H9 (cell line): Measurements from ENCODE around the gene EML2. TPM values are rescaled to one million over a fixed set of nuclear protein-coding genes. Genes with fewer than 3 reads are reported as not detected.

Source experiments
- DNase-seq: peaks from one replicate; pipeline ENCODE4 v3.0.0-alpha.2; 2017
- H2AFZ ChIP-seq: one replicate; pipeline ENCODE4 v1.6.1; 2013; ENCODE audit warnings: mild to moderate bottlenecking, low read length, control low read depth, moderate library complexity
- H2AK5ac ChIP-seq: 2 replicates; pipeline ENCODE4 v1.6.1; 2013; ENCODE audit warnings: low read length, control low read depth, mixed read lengths; ENCODE audit not compliant: insufficient read length
- H2BK120ac ChIP-seq: one replicate; pipeline ENCODE4 v1.6.1; 2013; ENCODE audit warnings: low read depth, mild to moderate bottlenecking, low read length, control low read depth, inconsistent platforms; ENCODE audit not compliant: poor library complexity, severe bottlenecking
- H2BK12ac ChIP-seq: 2 replicates; pipeline ENCODE4 v1.6.1; 2013; ENCODE audit warnings: low read length, control low read depth, mixed read lengths, low read depth; ENCODE audit not compliant: insufficient read length
- H2BK15ac ChIP-seq: 2 replicates; pipeline ENCODE4 v1.6.1; 2013; ENCODE audit warnings: low read depth, low read length, control low read depth
- H2BK20ac ChIP-seq: one replicate; pipeline ENCODE4 v1.6.1; 2013; ENCODE audit warnings: low read depth, mild to moderate bottlenecking, low read length, control low read depth, inconsistent platforms; ENCODE audit not compliant: poor library complexity, severe bottlenecking
- H2BK5ac ChIP-seq: 2 replicates; pipeline ENCODE4 v1.6.1; 2013; ENCODE audit warnings: low read length, control low read depth, mixed read lengths; ENCODE audit not compliant: insufficient read length
- H3K14ac ChIP-seq: 2 replicates; pipeline ENCODE4 v1.6.1; 2013; ENCODE audit warnings: low read length, control low read depth; ENCODE audit not compliant: insufficient read depth
- H3K18ac ChIP-seq: 2 replicates; pipeline ENCODE4 v1.6.1; 2013; ENCODE audit warnings: low read depth, mild to moderate bottlenecking, mixed read lengths, low read length, control low read depth; ENCODE audit not compliant: insufficient read length
- H3K23ac ChIP-seq: 2 replicates; pipeline ENCODE4 v1.6.1; 2013; ENCODE audit warnings: low read length, control low read depth, mixed read lengths, low read depth; ENCODE audit not compliant: insufficient read length
- H3K23me2 ChIP-seq: 2 replicates; pipeline ENCODE4 v1.6.1; 2013; ENCODE audit warnings: low read depth, mild to moderate bottlenecking, mixed read lengths, low read length, control low read depth; ENCODE audit not compliant: insufficient read length, poor library complexity, severe bottlenecking
- H3K27ac ChIP-seq: 2 replicates; pipeline ENCODE4 v1.5.1; 2013; ENCODE audit warnings: low read length, control low read depth, mixed read lengths, low read depth; ENCODE audit not compliant: insufficient read length
- H3K27me3 ChIP-seq: 2 replicates; pipeline ENCODE4 v1.6.1; 2013; ENCODE audit warnings: low read length, control low read depth, inconsistent platforms; ENCODE audit not compliant: insufficient read depth
- H3K4ac ChIP-seq: 2 replicates; pipeline ENCODE4 v1.6.1; 2013; ENCODE audit warnings: low read depth, mild to moderate bottlenecking, control low read depth, inconsistent platforms, low read length, moderate library complexity
- H3K4me1 ChIP-seq: 2 replicates; pipeline ENCODE4 v1.6.1; 2013; ENCODE audit warnings: low read length, control low read depth, inconsistent platforms; ENCODE audit not compliant: insufficient read depth
- H3K4me2 ChIP-seq: 2 replicates; pipeline ENCODE4 v1.6.1; 2013; ENCODE audit warnings: low read length, control low read depth, mixed read lengths; ENCODE audit not compliant: insufficient read length, insufficient read depth
- H3K56ac ChIP-seq: 2 replicates; pipeline ENCODE4 v1.6.1; 2013; ENCODE audit warnings: low read depth, mild to moderate bottlenecking, mixed read lengths, low read length, control low read depth; ENCODE audit not compliant: insufficient read length
- H3K79me1 ChIP-seq: 2 replicates; pipeline ENCODE4 v1.6.1; 2013; ENCODE audit warnings: low read depth, mild to moderate bottlenecking, moderate library complexity, low read length, control low read depth, inconsistent platforms; ENCODE audit not compliant: insufficient read depth, poor library complexity, severe bottlenecking
- H3K79me2 ChIP-seq: 2 replicates; pipeline ENCODE4 v1.6.1; 2013; ENCODE audit warnings: low read length, control low read depth, inconsistent platforms; ENCODE audit not compliant: insufficient read depth
- H3K9ac ChIP-seq: 2 replicates; pipeline ENCODE4 v1.6.1; 2013; ENCODE audit warnings: low read length, control low read depth, mixed read lengths; ENCODE audit not compliant: insufficient read length; ENCODE audit errors: extremely low read depth
- H3K9me3 ChIP-seq: one replicate; pipeline ENCODE4 v1.6.1; 2013; ENCODE audit warnings: low read depth, low read length, inconsistent platforms; ENCODE audit not compliant: control insufficient read depth
- H3T11ph ChIP-seq: one replicate; pipeline ENCODE4 v1.6.1; 2013; ENCODE audit warnings: mild to moderate bottlenecking, low read length, control low read depth, inconsistent platforms
- H4K20me1 ChIP-seq: one replicate; pipeline ENCODE4 v1.6.1; 2013; ENCODE audit not compliant: control insufficient read depth, insufficient read length, insufficient read depth
- H4K5ac ChIP-seq: 2 replicates; pipeline ENCODE4 v1.6.1; 2013; ENCODE audit warnings: low read depth, mild to moderate bottlenecking, mixed read lengths, low read length, control low read depth; ENCODE audit not compliant: insufficient read length
- H4K8ac ChIP-seq: replicated peaks from 2 replicates; pipeline ENCODE4 v1.6.1; 2013; ENCODE audit warnings: low read length, control low read depth, mixed read lengths, low read depth; ENCODE audit not compliant: insufficient read length
- H4K91ac ChIP-seq: 2 replicates; pipeline ENCODE4 v1.6.1; 2013; ENCODE audit warnings: low read depth, mild to moderate bottlenecking, moderate library complexity, mixed read lengths, low read length, control low read depth; ENCODE audit not compliant: insufficient read length
- H3K27ac Mint-ChIP-seq, 3 experiments: 2 replicates in 2 of 3; 3 replicates in 1 of 3; pipeline ENCODE4 v1.8.0; 2020 to 2021; ENCODE audit warnings: mixed read lengths in 3 of 3, mild to moderate bottlenecking in 1 of 3, moderate library complexity in 1 of 3
- H3K27me3 Mint-ChIP-seq: 2 replicates; pipeline ENCODE4 v1.8.0; 2021; ENCODE audit warnings: low read depth, mild to moderate bottlenecking, moderate library complexity, mixed read lengths
- H3K36me3 Mint-ChIP-seq, 3 experiments: 2 replicates in 2 of 3; 3 replicates in 1 of 3; pipeline ENCODE4 v1.8.0; 2020 to 2021; ENCODE audit warnings: low read depth in 3 of 3, mixed read lengths in 3 of 3; ENCODE audit not compliant: insufficient read depth in 1 of 3
- H3K4me1 Mint-ChIP-seq, 2 experiments: 2 replicates each; pipeline ENCODE4 v1.8.0; 2020; ENCODE audit warnings: mixed read lengths in 2 of 2
- H3K4me3 Mint-ChIP-seq, 2 experiments: 2 replicates in 1 of 2; 3 replicates in 1 of 2; pipeline ENCODE4 v1.8.0; 2020 to 2021; ENCODE audit warnings: mild to moderate bottlenecking in 2 of 2, mixed read lengths in 2 of 2, moderate library complexity in 1 of 2
- H3K9me3 Mint-ChIP-seq, 2 experiments: 2 replicates in 1 of 2; 3 replicates in 1 of 2; pipeline ENCODE4 v1.8.0; 2020; ENCODE audit warnings: mild to moderate bottlenecking in 2 of 2, mixed read lengths in 2 of 2, moderate library complexity in 1 of 2
- CTCF ChIP-seq: fragments of 200-600 bp; sonication (generic); conservative IDR thresholded peaks from 3 replicates; pipeline ENCODE4 v1.8.0; 2021; ENCODE audit warnings: antibody characterized with exemption, mild to moderate bottlenecking
- WGBS: extraction: QIAGEN DNeasy Blood & Tissue Kit; methylation state at CpG from one replicate; pipeline ENCODE4 v1.1.7; 2013; ENCODE audit warnings: missing lambda C conversion rate, low lambda C conversion rate, mixed read lengths; ENCODE audit not compliant: insufficient read length; ENCODE audit errors: extremely low coverage; 5-methylcytosine and 5-hydroxymethylcytosine counted together
- total RNA-seq: library from RNA; stranded (reverse); gene quantifications from 2 replicates; pipeline ENCODE4 v1.2.1, GENCODE V29; 2021

EML2 gene
- total RNA-seq, 1 experiment from 2014 or later, result 22.6 TPM

DNA sequence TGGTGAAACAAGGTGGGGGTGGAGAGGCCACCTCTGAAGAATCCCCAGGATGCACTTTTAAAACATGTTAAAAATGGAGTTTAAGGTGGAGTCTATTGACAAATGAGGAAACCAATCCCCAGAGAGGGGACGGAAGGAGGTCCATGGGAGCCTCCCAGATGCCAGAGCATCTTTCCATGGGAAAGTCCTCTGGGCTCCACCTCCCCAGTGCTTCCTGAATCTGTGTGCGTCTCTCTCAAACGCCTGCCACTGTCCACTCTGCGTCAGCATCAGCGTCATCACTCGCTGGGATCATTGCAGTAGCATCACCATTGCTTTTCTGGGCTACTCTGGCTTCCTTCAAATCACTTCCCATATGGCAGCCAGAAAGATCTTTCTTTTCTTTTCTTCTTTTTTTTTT, 43.4 kb downstream of the EML2 start:
- DNase-seq, result no peak
- H3K79me2 ChIP-seq, result no peaks in the 10 kb centered on the region
- H2BK15ac ChIP-seq, result no peak overlapping the region
- peaks cover 76% of the 10 kb centered on the region for H3K27me3 Mint-ChIP-seq
- H4K8ac ChIP-seq, result no peak overlapping the region
- no peak overlapping the region for H2BK120ac ChIP-seq
- no peak overlapping the region for H3K18ac ChIP-seq
- no peak for TF ChIP-seq CTCF
- no CpG with 5 or more reads among the region's 6 CpGs for WGBS
- H3K27ac Mint-ChIP-seq, result no peak overlapping the region
- no peak overlapping the region for H3K4me2 ChIP-seq
- H4K20me1 ChIP-seq, result no peaks in the 10 kb centered on the region
- H4K91ac ChIP-seq, result no peak overlapping the region
- no peaks in the 10 kb centered on the region for H3K4me1 ChIP-seq
- H4K5ac ChIP-seq, result no peak overlapping the region
- H3K9me3 Mint-ChIP-seq, result peaks cover 0 to 6% of the 10 kb centered on the region in 2 experiments; a peak in 2 of 5 replicates
- H2BK5ac ChIP-seq, result no peak overlapping the region
- no peaks in the 10 kb centered on the region for H3K79me1 ChIP-seq
- no peak overlapping the region for H3K4me3 Mint-ChIP-seq
- H3K4me1 Mint-ChIP-seq, result peaks cover 22 to 56% of the 10 kb centered on the region in 2 experiments
- H3K23me2 ChIP-seq, result no peaks in the 10 kb centered on the region
- H3K23ac ChIP-seq, result no peak overlapping the region
- H2BK20ac ChIP-seq, result no peak overlapping the region
- peaks cover 29% of the 10 kb centered on the region for H3K27me3 ChIP-seq
- H3K9ac ChIP-seq, result no peak overlapping the region
- no peak overlapping the region for H2BK12ac ChIP-seq
- no peak overlapping the region for H3K56ac ChIP-seq
- H3K14ac ChIP-seq, result no peak overlapping the region
- no peak overlapping the region for H3K27ac ChIP-seq
- peaks cover 0 to 3% (median 0%) of the 10 kb centered on the region in 3 experiments; a peak in 2 of 7 replicates for H3K36me3 Mint-ChIP-seq
- no peak overlapping the region for H3K4ac ChIP-seq
- no peak overlapping the region for H2AK5ac ChIP-seq
- H2AFZ ChIP-seq, result no peak overlapping the region
- H3T11ph ChIP-seq, result no peak overlapping the region
- H3K9me3 ChIP-seq, result no peaks in the 10 kb centered on the region
